HepG2 (cell line): ENCODE measurements around the gene SNX11. TPM values are rescaled to one million over a fixed set of nuclear protein-coding genes. Genes with fewer than 3 reads are reported as not detected.

ENCODE experiments used
- ATAC-seq: fragments of 200-7000 bp; cut with Tn5 transposase; 3 replicates; pipeline ENCODE4 v1.9.1; 2020; ENCODE audit warnings: mild to moderate bottlenecking, moderate library complexity
- BruUV-seq: library from RNA; stranded (reverse); fragments of 400-500 nt; replicated peaks from 2 replicates; lab custom pipeline; 2021; lab: Mats Ljungman, UMichigan
- CTCF ChIA-PET: fragments of 300-600 bp; formaldehyde crosslinking; extraction: SDS; loops from one replicate; lab custom pipeline; 2021; ENCODE audit warnings: low total read pairs, inconsistent platforms, low intra/inter-chr PET ratio; lab: Yijun Ruan, JAX
- POLR2A ChIA-PET: fragments of 350-600 bp; sonication (Branson Sonifier 250); formaldehyde crosslinking; loops from one replicate; lab custom pipeline; 2020; ENCODE audit warnings: antibody characterized with exemption, inconsistent platforms; lab: Yijun Ruan, JAX
- DNase-seq: peaks from one replicate; pipeline ENCODE4 v3.0.0-alpha.2; 2015; ENCODE audit warnings: low spot score
- FAIRE-seq: peaks from 3 replicates; lab custom pipeline; 2011; peaks lifted over from hg19 to GRCh38; lab: Jason Lieb, UNC
- H2AFZ ChIP-seq: one replicate; pipeline ENCODE4 v1.6.1; 2011; ENCODE audit warnings: low read length, inconsistent platforms
- H3K27ac ChIP-seq: fragments of 300-600 bp; 3 replicates; pipeline ENCODE4 v1.8.0; 2011; ENCODE audit warnings: mixed run types, mild to moderate bottlenecking, mixed read lengths, low read length, inconsistent platforms; ENCODE audit not compliant: insufficient read depth; ENCODE audit errors: extremely low read length
- H3K27me3 ChIP-seq, 2 experiments: fragments of 200-600 bp in 1 of 2; 2 replicates in 1 of 2; 3 replicates in 1 of 2; pipeline versions ENCODE4 v1.6.0 to v1.8.0; 2011; ENCODE audit warnings: low read length in 2 of 2, mild to moderate bottlenecking in 2 of 2, moderate library complexity in 2 of 2, inconsistent platforms in 1 of 2; ENCODE audit not compliant: insufficient read depth in 2 of 2, control insufficient read depth in 1 of 2
- H3K36me3 ChIP-seq, 2 experiments: fragments of 200-600 bp in 1 of 2; replicated peaks in 1 of 2; 2 replicates in 1 of 2; 3 replicates in 1 of 2; pipeline versions ENCODE4 v1.5.1 to v1.8.0; 2011; ENCODE audit warnings: low read length in 2 of 2, inconsistent platforms in 1 of 2; ENCODE audit not compliant: insufficient read depth in 2 of 2, control insufficient read depth in 1 of 2
- H3K4me1 ChIP-seq: 2 replicates; pipeline ENCODE4 v1.5.1; 2012; ENCODE audit warnings: low read length, inconsistent platforms; ENCODE audit not compliant: insufficient read depth
- H3K4me2 ChIP-seq: 2 replicates; pipeline ENCODE4 v1.6.0; 2011; ENCODE audit warnings: low read depth, low read length, inconsistent platforms
- H3K4me3 ChIP-seq, 3 experiments: fragments of 200-600 bp in 1 of 3; sonication (generic), shearing (Covaris generic) in 1 of 3; replicated peaks in 1 of 3; 2 replicates each; pipeline ENCODE4 v1.5.1; 2011 to 2016; ENCODE audit warnings: low read length in 3 of 3, inconsistent platforms in 2 of 3, low read depth in 2 of 3, mild to moderate bottlenecking in 2 of 3, control low read depth in 1 of 3, mixed read lengths in 1 of 3; ENCODE audit not compliant: insufficient read depth in 1 of 3
- H3K79me2 ChIP-seq: one replicate; pipeline ENCODE4 v1.6.1; 2011; ENCODE audit warnings: low read length, inconsistent platforms; ENCODE audit not compliant: insufficient read depth
- H3K9ac ChIP-seq: 2 replicates; pipeline ENCODE4 v1.6.0; 2011; ENCODE audit warnings: mild to moderate bottlenecking, low read depth, low read length, inconsistent platforms; ENCODE audit not compliant: insufficient read depth
- H3K9me3 ChIP-seq: 2 replicates; pipeline ENCODE4 v1.5.1; 2012; ENCODE audit warnings: mild to moderate bottlenecking, low read length
- H4K20me1 ChIP-seq: 2 replicates; pipeline ENCODE4 v1.6.0; 2011; ENCODE audit warnings: inconsistent platforms, mild to moderate bottlenecking, low read length, moderate library complexity; ENCODE audit not compliant: insufficient read depth
- BCL6 ChIP-seq: IDR thresholded peaks from 2 replicates; pipeline ENCODE4 v1.6.1; 2016; ENCODE audit warnings: missing genetic modification reagents, missing compliant biosample characterization
- CBX5 ChIP-seq: sonication (generic); formaldehyde crosslinking; IDR thresholded peaks from 2 replicates; pipeline ENCODE4 v1.4.0; 2020; ENCODE audit warnings: missing genetic modification reagents, borderline replicate concordance
- KDM6A ChIP-seq: IDR thresholded peaks from 2 replicates; pipeline ENCODE4 v1.6.1; 2016; ENCODE audit warnings: low read depth
- KLF12 ChIP-seq: sonication (generic); formaldehyde crosslinking; IDR thresholded peaks from 2 replicates; pipeline ENCODE4 v1.4.0; 2020; ENCODE audit warnings: missing genetic modification reagents, borderline replicate concordance
- TAF15 ChIP-seq: fragments of 200-400 bp; formaldehyde crosslinking; IDR thresholded peaks from one replicate; pipeline ENCODE4 v1.6.1; 2018; ENCODE audit warnings: mild to moderate bottlenecking, low read depth, low read length; ENCODE audit not compliant: poor library complexity, severe bottlenecking
- ZNF24 ChIP-seq: fragments of 450-650 bp; IDR thresholded peaks from 2 replicates; pipeline ENCODE4 v1.6.1; 2017; ENCODE audit warnings: antibody characterized with exemption, mild to moderate bottlenecking
- ZNF274 ChIP-seq: sonication (generic); formaldehyde crosslinking; IDR thresholded peaks from 2 replicates; pipeline ENCODE4 v1.5.1; 2020; ENCODE audit warnings: mild to moderate bottlenecking, missing genetic modification reagents
- ZNF510 ChIP-seq: sonication (generic); formaldehyde crosslinking; IDR thresholded peaks from 2 replicates; pipeline ENCODE4 v1.4.0; 2020; ENCODE audit warnings: low read depth, mild to moderate bottlenecking, missing genetic modification reagents
- ZNF589 ChIP-seq: sonication (generic); formaldehyde crosslinking; conservative IDR thresholded peaks from 2 replicates; pipeline ENCODE4 v1.8.0; 2022; ENCODE audit warnings: mild to moderate bottlenecking, moderate library complexity, missing genetic modification reagents
- ZNF660 ChIP-seq: sonication (generic); formaldehyde crosslinking; IDR thresholded peaks from 2 replicates; pipeline ENCODE4 v1.5.1; 2020; ENCODE audit warnings: mild to moderate bottlenecking, low read depth, missing genetic modification reagents, borderline replicate concordance
- ZNF703 ChIP-seq: sonication (generic); formaldehyde crosslinking; IDR thresholded peaks from 2 replicates; pipeline ENCODE4 v1.5.1; 2020; ENCODE audit warnings: missing genetic modification reagents, mild to moderate bottlenecking, moderate library complexity, borderline replicate concordance
- WGBS: methylation state at CpG from one replicate; pipeline ENCODE4 v1.1.6; 2017; ENCODE audit warnings: low lambda C conversion rate; 5-methylcytosine and 5-hydroxymethylcytosine counted together
- in situ Hi-C: cut with HindIII; loops from 2 replicates; pipeline ENCODE4 v1.10.0; 2017; ENCODE audit warnings: low pct_unique_long_range_greater_than_20kb; ENCODE audit not compliant: extremely low pct_ligation_motif_present
- intact Hi-C: fragments of 100-400 bp; cut with micrococcal nuclease; formaldehyde crosslinking; loops from one replicate; pipeline ENCODE4 v1.10.0; 2022; ENCODE audit not compliant: unreplicated experiment
- polyA plus RNA-seq, 8 experiments: library from polyadenylated mRNA; depleted of rRNA in 3 of 8; stranded (reverse) in 7 of 8; unstranded in 1 of 8; fragments of >200 nt; fragmentation: Illumina TruSeq in 4 of 8; extraction: Trizol in 4 of 8; gene quantifications; 2 replicates each; pipeline versions ENCODE4 v1.2.1 to v1.2.3, GENCODE V29; 2011 to 2016; ENCODE audit warnings: low read depth in 4 of 8, missing spikeins in 1 of 8, mixed read lengths in 1 of 8; ENCODE audit not compliant: insufficient read depth in 1 of 8
- total RNA-seq, 5 experiments: library from RNA; depleted of rRNA; stranded (reverse); fragments of >200 nt; fragmentation: Illumina TruSeq; extraction: Trizol; gene quantifications; 2 replicates each; pipeline ENCODE4 v1.2.3, GENCODE V29; 2016; ENCODE audit warnings: low read depth in 1 of 5
- TF ChIP-seq, protein P1 (sequence below): sonication (generic); formaldehyde crosslinking; IDR thresholded peaks from 2 replicates; pipeline ENCODE4 v1.5.1; 2020; ENCODE audit warnings: mild to moderate bottlenecking, missing genetic modification reagents, borderline replicate concordance
- TF ChIP-seq, protein P2 (sequence below): sonication (generic); formaldehyde crosslinking; IDR thresholded peaks from 2 replicates; pipeline ENCODE4 v1.4.0; 2020; ENCODE audit warnings: missing genetic modification reagents, borderline replicate concordance
- TF ChIP-seq, protein P3 (sequence below): fragments of 450-650 bp; IDR thresholded peaks from 2 replicates; pipeline ENCODE4 v1.6.1; 2017; ENCODE audit warnings: mild to moderate bottlenecking
- TF ChIP-seq, protein P4 (sequence below): sonication (generic); formaldehyde crosslinking; IDR thresholded peaks from 2 replicates; pipeline ENCODE4 v1.8.0; 2022; ENCODE audit warnings: missing genetic modification reagents, mild to moderate bottlenecking, inconsistent platforms, borderline replicate concordance
- TF ChIP-seq, protein P5 (sequence below): sonication (generic); formaldehyde crosslinking; IDR thresholded peaks from 2 replicates; pipeline ENCODE4 v1.8.0; 2022; ENCODE audit warnings: missing genetic modification reagents, mild to moderate bottlenecking, moderate library complexity, borderline replicate concordance

The SNX11 gene
- total and polyA plus RNA-seq, 2 of the 13 experiments (the other 11 are each of a cell fraction or from before 2014, with no cell fraction given), result 12.9 to 14.0 TPM

- H3K4me1 ChIP-seq, result peaks cover 17% of the 10 kb centered on the region
- peaks cover 20% of the 10 kb centered on the region for H3K79me2 ChIP-seq
- H3K9me3 ChIP-seq, result no peaks in the 10 kb centered on the region
- ATAC-seq (no peak), DNase-seq (no peak), FAIRE-seq (no peak)
- H3K36me3 ChIP-seq, result peaks cover 8 to 23% of the 10 kb centered on the region in 2 experiments
- no peak overlapping the region for H3K27ac ChIP-seq
- ChIA-PET POLR2A (no interaction called here), CTCF (no interaction called here)
- BruUV-seq, result no TSS peak
- no peak overlapping the region for H3K4me2 ChIP-seq
- no peak overlapping the region for H2AFZ ChIP-seq
- no peak overlapping the region for H3K9ac ChIP-seq
- no peaks in the 10 kb centered on the region for H4K20me1 ChIP-seq
- no peak overlapping the region for H3K4me3 ChIP-seq
- no peaks in the 10 kb centered on the region; a peak in 1 of 5 replicates for H3K27me3 ChIP-seq
- intact Hi-C loops, result no loop called here
- 99% methylated on average over 5 of the region's 5 CpGs for WGBS
- in situ Hi-C loops, result no loop called here
- TF ChIP-seq, protein P1, sequence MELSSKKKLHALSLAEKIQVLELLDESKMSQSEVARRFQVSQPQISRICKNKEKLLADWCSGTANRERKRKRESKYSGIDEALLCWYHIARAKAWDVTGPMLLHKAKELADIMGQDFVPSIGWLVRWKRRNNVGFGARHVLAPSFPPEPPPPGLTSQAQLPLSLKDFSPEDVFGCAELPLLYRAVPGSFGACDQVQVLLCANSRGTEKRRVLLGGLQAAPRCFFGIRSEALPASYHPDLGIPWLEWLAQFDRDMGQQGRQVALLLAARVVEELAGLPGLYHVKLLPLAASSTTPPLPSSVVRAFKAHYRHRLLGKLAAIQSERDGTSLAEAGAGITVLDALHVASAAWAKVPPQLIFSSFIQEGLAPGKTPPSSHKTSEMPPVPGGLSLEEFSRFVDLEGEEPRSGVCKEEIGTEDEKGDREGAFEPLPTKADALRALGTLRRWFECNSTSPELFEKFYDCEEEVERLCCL (CRISPR knock-in tag), result no peak
- TF ChIP-seq KLF12 (CRISPR knock-in tag) (no peak), KDM6A (no peak), BCL6 (CRISPR knock-in tag) (no peak), TAF15 (no peak), CBX5 (CRISPR knock-in tag) (no peak), ZNF660 (CRISPR knock-in tag) (no peak), ZNF274 (no peak), ZNF510 (CRISPR knock-in tag) (no peak), ZNF24 (no peak), ZNF589 (no peak), ZNF703 (CRISPR knock-in tag) (no peak)
- TF ChIP-seq, protein P2, sequence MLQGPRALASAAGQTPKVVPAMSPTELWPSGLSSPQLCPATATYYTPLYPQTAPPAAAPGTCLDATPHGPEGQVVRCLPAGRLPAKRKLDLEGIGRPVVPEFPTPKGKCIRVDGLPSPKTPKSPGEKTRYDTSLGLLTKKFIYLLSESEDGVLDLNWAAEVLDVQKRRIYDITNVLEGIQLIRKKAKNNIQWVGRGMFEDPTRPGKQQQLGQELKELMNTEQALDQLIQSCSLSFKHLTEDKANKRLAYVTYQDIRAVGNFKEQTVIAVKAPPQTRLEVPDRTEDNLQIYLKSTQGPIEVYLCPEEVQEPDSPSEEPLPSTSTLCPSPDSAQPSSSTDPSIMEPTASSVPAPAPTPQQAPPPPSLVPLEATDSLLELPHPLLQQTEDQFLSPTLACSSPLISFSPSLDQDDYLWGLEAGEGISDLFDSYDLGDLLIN, result no peak
- TF ChIP-seq, protein P3, sequence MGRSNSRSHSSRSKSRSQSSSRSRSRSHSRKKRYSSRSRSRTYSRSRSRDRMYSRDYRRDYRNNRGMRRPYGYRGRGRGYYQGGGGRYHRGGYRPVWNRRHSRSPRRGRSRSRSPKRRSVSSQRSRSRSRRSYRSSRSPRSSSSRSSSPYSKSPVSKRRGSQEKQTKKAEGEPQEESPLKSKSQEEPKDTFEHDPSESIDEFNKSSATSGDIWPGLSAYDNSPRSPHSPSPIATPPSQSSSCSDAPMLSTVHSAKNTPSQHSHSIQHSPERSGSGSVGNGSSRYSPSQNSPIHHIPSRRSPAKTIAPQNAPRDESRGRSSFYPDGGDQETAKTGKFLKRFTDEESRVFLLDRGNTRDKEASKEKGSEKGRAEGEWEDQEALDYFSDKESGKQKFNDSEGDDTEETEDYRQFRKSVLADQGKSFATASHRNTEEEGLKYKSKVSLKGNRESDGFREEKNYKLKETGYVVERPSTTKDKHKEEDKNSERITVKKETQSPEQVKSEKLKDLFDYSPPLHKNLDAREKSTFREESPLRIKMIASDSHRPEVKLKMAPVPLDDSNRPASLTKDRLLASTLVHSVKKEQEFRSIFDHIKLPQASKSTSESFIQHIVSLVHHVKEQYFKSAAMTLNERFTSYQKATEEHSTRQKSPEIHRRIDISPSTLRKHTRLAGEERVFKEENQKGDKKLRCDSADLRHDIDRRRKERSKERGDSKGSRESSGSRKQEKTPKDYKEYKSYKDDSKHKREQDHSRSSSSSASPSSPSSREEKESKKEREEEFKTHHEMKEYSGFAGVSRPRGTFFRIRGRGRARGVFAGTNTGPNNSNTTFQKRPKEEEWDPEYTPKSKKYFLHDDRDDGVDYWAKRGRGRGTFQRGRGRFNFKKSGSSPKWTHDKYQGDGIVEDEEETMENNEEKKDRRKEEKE, result no peak
- TF ChIP-seq, protein P4, sequence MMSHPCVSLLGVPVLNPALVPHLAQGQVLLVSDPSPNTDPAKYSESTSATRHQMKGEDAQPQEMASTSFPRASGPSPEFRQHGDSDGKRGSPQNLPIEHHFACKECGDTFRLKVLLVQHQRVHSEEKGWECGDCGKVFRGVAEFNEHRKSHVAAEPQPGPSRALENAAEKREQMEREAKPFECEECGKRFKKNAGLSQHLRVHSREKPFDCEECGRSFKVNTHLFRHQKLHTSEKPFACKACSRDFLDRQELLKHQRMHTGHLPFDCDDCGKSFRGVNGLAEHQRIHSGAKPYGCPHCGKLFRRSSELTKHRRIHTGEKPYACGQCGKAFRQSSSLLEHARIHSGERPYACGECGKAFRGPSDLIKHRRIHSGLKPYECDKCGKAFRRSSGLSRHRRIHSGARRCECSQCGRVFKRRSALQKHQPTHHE (CRISPR knock-in tag), result no peak
- TF ChIP-seq, protein P5, sequence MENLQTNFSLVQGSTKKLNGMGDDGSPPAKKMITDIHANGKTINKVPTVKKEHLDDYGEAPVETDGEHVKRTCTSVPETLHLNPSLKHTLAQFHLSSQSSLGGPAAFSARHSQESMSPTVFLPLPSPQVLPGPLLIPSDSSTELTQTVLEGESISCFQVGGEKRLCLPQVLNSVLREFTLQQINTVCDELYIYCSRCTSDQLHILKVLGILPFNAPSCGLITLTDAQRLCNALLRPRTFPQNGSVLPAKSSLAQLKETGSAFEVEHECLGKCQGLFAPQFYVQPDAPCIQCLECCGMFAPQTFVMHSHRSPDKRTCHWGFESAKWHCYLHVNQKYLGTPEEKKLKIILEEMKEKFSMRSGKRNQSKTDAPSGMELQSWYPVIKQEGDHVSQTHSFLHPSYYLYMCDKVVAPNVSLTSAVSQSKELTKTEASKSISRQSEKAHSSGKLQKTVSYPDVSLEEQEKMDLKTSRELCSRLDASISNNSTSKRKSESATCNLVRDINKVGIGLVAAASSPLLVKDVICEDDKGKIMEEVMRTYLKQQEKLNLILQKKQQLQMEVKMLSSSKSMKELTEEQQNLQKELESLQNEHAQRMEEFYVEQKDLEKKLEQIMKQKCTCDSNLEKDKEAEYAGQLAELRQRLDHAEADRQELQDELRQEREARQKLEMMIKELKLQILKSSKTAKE (CRISPR knock-in tag), result no peak
Measured at GRCh38 chr17:48113201-48113676, 5.7 kb downstream of the SNX11 start.
